GM11168 (cell line): ENCODE results near the gene FOXL1.

Experiments used
- in situ Hi-C: fragments of 300-500 bp; cut with MboI; formaldehyde crosslinking; loops from one replicate; pipeline ENCODE4 v1.12.0; 2022; ENCODE audit warnings: low sequenced_read_pairs; ENCODE audit not compliant: unreplicated experiment

The FOXL1 gene

GRCh38 chr16:86597126-86597879 is 19.0 kb downstream of the FOXL1 start:
- in situ Hi-C loops: no loop called here

GRCh38 chr16:86597880-86598606 is 19.7 kb downstream of the FOXL1 start:
- in situ Hi-C loops: no loop called here

- in situ Hi-C loops: no loop called here
Observed at GRCh38 chr16:86598607-86599565, 20.5 kb downstream of the FOXL1 start.

- in situ Hi-C loops: no loop called here
Observed at GRCh38 chr16:86601356-86601755, 23.0 kb downstream of the FOXL1 start.

DNA sequence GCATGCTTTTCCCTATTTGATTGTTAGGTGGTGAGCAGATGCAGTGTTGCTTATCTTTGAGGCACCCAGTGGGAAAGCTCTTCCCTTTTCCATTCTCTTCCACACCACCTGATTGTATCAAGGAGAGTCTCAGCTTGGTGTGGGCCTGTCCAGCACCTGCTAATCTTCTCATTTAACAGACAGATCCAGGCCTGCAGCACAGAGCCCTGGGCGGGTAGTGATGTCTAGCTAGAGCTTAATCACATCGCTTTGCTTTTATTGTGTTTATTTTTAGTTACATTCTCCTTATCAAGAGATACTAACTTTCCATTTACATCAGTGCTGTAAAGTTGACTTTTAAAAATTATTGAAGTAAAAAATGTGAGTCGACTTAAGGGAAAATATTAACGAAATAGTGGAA is 24.2 kb downstream of the FOXL1 start:
- in situ Hi-C loops: no loop called here

GRCh38 chr16:86604436-86605193 is 26.3 kb downstream of the FOXL1 start:
- in situ Hi-C loops: no loop called here

DNA sequence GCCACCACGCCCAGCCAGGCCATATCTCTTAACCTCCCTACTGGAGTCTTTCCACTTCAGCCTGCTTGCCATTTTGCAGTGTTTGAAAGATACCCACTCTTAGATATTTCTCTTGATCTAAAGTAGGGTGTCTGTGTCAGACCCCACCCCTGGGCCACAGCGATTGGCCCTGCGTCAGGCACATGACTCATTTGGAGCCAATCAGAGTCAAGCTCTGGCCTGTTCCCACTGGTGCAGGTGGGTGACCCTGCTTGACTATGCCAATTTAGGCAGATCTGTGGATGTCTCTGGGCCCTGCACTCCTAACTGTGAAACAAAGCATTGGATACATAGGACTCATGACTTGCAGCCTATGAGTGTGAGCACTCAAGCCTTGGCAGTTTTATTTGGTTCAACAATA is 27.6 kb downstream of the FOXL1 start:
- in situ Hi-C loops: no loop called here

DNA sequence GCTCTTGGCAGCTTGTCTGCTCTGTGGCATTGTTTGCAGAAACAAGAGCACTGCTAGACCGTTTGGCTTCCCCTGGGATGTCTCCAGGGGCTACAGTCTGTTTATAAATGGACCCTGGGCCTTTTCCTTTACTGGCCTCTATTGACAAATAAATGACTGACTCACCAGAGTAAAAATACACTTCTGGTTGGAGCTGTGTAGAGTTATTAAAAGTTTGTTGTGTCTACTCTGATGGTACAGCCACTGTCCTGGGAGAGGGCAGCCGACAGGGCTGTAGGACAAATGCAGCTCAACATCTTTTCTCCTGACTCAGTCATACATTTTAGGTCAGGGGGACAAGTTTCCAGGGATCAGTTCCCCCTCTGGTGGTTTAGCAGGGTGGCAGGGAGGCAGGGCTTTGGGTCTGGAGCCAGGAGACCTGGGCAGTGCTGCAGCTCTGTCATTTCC is 30.0 kb downstream of the FOXL1 start:
- in situ Hi-C loops: no loop called here

DNA sequence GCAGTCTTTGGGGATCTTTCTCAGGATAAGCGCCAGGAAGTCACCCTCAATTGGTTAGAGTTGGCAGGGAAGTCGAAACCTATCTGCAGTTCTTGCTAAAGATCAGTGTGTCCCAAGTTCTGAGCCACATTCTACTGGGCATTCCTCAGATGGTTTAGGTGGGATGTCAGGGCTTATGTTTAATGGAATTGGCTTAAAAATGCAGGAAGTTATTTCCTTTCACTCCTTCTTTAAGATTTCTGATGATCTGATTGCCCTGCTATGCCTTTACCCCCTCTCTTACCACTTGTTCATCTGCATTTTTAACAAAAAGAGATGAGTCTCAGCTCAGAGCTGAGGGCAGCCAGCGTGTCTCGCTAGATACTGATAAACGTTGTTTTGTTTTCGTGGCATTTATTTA is 30.8 kb downstream of the FOXL1 start:
- in situ Hi-C loops: no loop called here

- in situ Hi-C loops: no loop called here
Observed at GRCh38 chr16:86609661-86610060, 31.3 kb downstream of the FOXL1 start.

DNA sequence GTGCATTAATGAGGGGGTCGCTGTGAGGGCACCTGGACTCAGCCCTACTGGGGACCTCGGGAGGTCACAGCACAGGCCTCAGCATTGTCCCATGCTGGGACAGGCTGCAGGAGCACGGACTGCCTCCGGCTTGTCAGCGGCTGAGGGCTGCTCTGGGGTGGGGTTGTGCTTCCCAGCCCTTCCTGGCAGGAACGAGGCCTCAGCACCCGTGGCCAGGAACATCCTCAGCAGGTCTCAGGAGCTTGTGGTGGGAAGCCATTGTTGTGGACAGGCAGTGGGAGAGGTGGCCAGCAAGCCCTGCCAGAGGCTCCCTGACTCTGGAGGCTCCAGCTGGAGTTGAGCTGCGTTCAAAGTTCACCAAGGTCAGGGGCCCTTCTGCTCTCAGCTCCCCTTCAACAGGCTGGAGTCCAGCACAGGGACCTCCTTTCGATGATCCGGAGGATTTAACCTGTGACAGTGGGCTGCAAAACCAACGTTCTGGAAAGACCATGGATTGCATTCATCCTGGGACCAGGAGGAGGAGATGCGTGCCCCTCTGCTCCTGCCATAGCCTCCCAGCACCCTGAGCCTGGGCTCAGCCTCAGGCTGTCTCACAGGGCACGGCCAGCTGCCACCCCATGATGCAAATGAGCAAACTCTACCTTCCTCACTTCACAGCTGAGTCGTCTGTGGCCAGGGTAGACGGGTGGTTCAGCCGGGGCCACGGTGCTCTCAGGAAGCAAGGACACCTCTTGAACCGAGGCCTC is 32.6 kb downstream of the FOXL1 start:
- in situ Hi-C loops: no loop called here

GRCh38 chr16:86611525-86611855 is 33.1 kb downstream of the FOXL1 start:
- in situ Hi-C loops: no loop called here

GRCh38 chr16:86611941-86612340 is 33.6 kb downstream of the FOXL1 start:
- in situ Hi-C loops: no loop called here

- in situ Hi-C loops: no loop called here
Observed at GRCh38 chr16:86614699-86615098, 36.4 kb downstream of the FOXL1 start.

GRCh38 chr16:86616906-86617305 is 38.6 kb downstream of the FOXL1 start:
- in situ Hi-C loops: no loop called here

DNA sequence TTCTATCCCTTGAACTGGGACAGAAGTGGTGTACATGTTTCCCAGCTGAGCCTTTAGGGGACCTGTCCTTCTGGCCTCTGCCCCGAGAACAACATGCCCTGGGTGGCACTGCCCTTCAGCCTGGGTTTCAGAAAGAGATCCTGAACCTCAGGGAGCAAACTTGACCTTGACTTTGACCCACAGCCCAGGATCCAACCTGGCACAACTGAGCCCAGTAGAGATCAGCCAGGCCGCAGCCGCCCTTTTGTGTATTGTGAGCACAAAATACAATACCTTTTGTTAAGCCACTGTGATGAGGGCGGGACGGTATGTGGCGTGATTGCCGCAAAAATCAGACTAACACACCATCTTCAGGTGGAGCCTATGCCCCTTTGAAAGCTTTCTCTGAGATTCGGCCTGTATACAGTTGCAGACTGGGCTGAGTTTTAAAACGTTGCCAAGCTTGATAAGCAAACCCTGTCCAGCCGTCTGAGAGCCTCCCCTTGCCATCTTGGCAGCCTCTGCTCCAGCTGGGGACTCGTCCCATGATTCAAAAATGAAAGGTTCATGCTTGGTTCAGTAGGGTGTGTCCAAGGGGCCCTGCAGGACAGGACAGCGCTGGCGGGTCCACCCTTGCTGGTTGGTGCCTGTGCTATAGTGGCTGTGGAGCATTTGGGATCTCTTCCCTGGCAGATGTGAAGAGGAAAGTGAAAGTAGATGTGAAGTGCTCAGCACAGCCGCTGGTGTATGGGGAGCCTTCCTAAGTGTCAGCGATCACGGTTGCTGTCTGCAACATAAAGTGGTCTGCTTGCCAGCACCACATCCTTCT is 40.3 kb downstream of the FOXL1 start:
- in situ Hi-C loops: no loop called here

GRCh38 chr16:86619239-86619794 is 41.0 kb downstream of the FOXL1 start:
- in situ Hi-C loops: no loop called here

GRCh38 chr16:86620184-86620583 is 41.8 kb downstream of the FOXL1 start:
- in situ Hi-C loops: no loop called here
